Hippocampal formation (tissue), 2 donors: ENCODE data around the gene MANSC1.
"Not testable (repeated sequence)": the region's sequence is repeated elsewhere in the genome, so short reads cannot be mapped to it uniquely, and the experiment has no call there.

ENCODE experiments used
- DNase-seq, 2 donors: peaks; one replicate each; lab custom pipeline; 2025; lab: John Stamatoyannopoulos, UW

The MANSC1 gene

GRCh38 chr12:12326262-12326661, 23.8 kb downstream of the MANSC1 start:
- DNase-seq = no peak

GRCh38 chr12:12323591-12323990, 26.5 kb downstream of the MANSC1 start:
- no peak for DNase-seq

DNA sequence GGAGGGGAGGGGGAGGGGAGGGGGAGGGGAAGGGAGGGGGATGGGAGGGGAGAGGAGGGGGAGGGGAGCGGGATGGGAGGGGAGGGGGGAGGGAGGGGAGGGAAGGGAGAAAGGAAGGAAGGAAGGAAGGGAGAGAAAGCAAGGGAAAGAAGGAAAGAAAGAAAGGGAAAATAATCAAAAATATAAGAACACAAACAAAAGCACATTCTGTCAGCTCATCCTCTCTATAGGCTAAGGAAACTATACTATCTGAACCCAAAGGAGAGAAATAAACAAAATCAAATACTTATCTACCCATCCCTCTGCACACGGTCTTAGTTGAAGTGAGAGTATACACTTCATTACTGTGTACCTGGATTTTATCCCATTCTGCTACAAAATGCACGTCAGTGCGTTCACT, 26.9 kb downstream of the MANSC1 start:
- DNase-seq = no peak

GRCh38 chr12:12319451-12320183, 30.4 kb downstream of the MANSC1 start:
- DNase-seq = peak in 1 of 2 donors; percentile 50

DNA sequence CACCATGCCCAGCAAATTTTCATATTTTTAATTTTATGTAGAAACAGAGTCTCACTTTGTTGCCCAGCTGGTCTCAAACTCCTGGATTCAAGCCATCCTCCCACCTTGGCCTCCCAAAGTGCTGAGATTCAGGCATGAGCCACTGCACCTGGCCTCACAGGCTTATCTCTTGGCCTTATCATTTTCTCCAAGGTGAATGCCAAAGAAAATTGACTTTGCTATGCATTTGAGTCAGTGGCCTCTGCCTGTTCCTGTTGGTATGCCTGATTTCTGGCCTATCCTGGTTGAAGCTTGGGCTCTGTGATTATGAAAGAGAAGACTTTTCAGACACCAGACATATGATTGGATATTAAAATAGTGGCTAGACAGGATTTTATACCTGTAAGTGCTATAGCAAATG, 34.2 kb downstream of the MANSC1 start:
- no peak for DNase-seq

- DNase-seq = not testable (repeated sequence)
These were observed 39.3 kb downstream of the MANSC1 start for GRCh38 chr12:12310695-12311094.

GRCh38 chr12:12305568-12306300, 44.3 kb downstream of the MANSC1 start:
- no peak for DNase-seq

- DNase-seq = no peak
These were observed 47.1 kb downstream of the MANSC1 start for GRCh38 chr12:12302976-12303375.

- no peak for DNase-seq
These were observed 48.9 kb downstream of the MANSC1 start for GRCh38 chr12:12301122-12301521.

- DNase-seq = no peak
These were observed 52.7 kb downstream of the MANSC1 start for GRCh38 chr12:12297201-12297830.

DNA sequence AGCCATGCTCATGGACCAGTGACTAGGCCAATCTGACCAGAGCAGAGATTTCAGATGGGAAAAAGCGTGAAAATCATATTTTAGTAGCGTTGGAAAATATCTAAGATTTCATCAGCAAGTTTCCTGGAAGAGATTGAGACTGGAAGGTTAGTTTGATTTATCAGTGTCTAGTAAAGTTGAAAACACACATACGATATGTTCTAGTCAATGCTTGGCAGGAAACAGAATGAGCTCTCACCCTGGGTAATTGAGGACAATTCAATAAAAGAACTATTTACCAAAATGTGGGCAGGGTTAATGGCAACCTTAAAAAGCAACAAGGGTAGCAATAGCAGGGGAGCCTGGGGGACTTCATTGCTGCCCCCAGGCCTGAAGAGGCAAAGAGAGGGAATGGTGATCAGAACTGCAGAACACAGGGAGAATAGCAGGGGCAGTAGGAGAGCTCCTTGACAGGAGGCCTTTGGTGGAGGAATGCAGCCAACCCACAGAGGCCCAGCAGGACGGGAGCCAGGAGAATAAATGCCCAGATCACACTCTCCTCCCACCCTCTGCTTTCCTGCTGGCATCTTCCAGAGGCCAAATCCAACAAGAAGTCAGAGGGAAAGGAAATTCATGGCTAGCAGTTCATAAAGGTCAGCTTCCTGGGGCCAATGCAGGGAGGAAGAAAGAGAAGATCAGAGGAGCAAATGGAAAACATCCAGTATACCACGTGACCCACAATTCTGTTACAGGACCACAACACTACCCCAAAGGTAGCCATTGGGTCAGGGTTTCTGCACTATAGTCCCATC, 55.6 kb downstream of the MANSC1 start:
- DNase-seq = peak in 1 of 2 donors; percentile 2

- no peak for DNase-seq
These were observed 59.8 kb downstream of the MANSC1 start for GRCh38 chr12:12290206-12290605.

GRCh38 chr12:12286441-12286840, 63.6 kb downstream of the MANSC1 start:
- DNase-seq = no peak

DNA sequence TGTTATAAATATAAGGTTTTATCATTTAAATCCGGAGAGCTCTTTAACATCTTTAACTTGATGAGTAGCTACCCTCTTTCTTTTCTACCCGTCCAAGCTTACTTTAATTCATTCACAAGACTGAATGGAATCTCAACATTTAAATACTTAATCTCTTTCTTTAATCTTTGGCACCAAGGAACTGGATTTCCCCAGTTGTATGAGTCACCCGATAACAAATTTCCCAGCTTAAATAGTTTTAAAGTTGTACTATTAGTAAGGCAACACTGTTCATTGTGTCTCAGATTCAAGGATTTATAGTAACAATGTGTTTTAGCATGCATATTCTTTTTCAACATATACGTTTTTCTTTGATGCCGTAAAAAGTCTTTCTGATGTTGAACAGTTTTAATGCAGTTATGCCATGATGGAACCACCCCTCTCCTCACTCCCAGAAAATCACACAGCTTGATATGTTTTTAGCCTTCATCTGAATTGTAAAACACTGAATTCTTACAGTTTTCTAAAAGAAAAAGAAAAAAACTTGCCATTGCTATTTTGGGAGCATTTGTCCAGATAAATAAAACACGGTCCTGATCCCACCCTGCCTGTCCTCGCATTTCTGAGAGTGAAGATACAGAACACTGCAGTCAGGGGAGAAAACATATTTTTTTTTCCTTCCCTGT, 67.1 kb downstream of the MANSC1 start:
- DNase-seq = no peak

DNA sequence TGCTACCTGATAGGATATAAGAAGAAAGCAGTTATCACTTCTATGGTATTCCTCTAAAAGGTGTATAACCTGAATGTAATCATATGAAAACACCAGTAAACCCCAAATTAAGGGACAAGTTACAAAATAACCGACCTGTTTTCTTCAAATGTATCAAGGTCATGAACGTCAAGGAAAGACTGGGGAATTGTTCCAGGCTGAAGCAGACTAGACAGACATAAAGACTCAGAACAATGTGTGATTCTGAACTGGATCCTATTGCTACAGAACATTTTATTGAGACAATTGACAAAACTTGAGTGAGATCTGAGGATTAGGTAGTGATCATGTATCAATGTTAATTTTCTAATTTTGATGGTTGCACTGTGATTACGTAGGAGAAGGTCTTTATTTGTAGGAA, 67.8 kb downstream of the MANSC1 start:
- no peak for DNase-seq

- no peak for DNase-seq
These were observed 68.9 kb downstream of the MANSC1 start for GRCh38 chr12:12281134-12281533.

GRCh38 chr12:12278899-12279298, 71.1 kb downstream of the MANSC1 start:
- no peak for DNase-seq
